ES-I3 (cell line): Measurements from ENCODE around the gene ANOS1.
"Not testable (repeated sequence)": the region's sequence is repeated elsewhere in the genome, so short reads cannot be mapped to it uniquely, and the experiment has no call there.

Source experiments
- H3K36me3 ChIP-seq: 2 replicates; pipeline ENCODE4 v1.6.1; 2013; ENCODE audit warnings: mild to moderate bottlenecking, low read length, control low read depth, moderate library complexity; ENCODE audit not compliant: insufficient read depth
- H3K4me1 ChIP-seq: 2 replicates; pipeline ENCODE4 v1.6.1; 2013; ENCODE audit warnings: mild to moderate bottlenecking, control low read depth, low read length; ENCODE audit not compliant: insufficient read depth
- H3K9ac ChIP-seq: 2 replicates; pipeline ENCODE4 v1.6.1; 2013; ENCODE audit warnings: low read depth, mild to moderate bottlenecking, low read length, moderate library complexity
- H3K9me3 ChIP-seq: 2 replicates; pipeline ENCODE4 v1.6.1; 2013; ENCODE audit warnings: mild to moderate bottlenecking, low read length, moderate library complexity; ENCODE audit not compliant: control insufficient read depth, insufficient read depth

ANOS1 gene

DNA sequence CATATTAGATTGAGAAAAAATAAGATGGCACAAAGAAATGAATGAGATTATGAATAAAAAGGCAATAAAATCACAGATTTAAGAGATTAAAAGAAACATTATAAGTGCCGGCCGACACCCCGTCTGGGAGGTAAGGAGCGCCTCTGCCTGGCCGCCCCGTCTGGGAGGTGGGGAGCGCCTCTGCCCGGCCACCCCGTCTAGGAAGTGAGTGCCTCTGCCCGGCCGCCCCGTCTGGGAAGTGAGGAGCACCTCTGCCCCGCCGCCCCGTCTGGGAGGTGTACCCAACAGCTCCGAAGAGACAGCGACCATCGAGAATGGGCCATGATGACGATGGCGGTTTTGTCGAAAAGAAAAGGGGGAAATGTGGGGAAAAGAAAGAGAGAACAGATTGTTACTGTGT, 229.8 kb downstream of the ANOS1 start:
- not testable (repeated sequence) for H3K4me1 ChIP-seq, H3K9me3 ChIP-seq, H3K36me3 ChIP-seq, H3K9ac ChIP-seq

GRCh38 chrX:8500203-8500602, 231.7 kb downstream of the ANOS1 start:
- H3K9ac ChIP-seq, result no peak overlapping the region
- H3K4me1 ChIP-seq, result no peaks in the 10 kb centered on the region
- no peaks in the 10 kb centered on the region for H3K36me3 ChIP-seq
- H3K9me3 ChIP-seq, result no peaks in the 10 kb centered on the region

- H3K4me1 ChIP-seq, H3K9me3 ChIP-seq, H3K36me3 ChIP-seq, H3K9ac ChIP-seq: not testable (repeated sequence)
Measured at GRCh38 chrX:8495036-8495435, 236.9 kb downstream of the ANOS1 start.

- no peaks in the 10 kb centered on the region for H3K36me3 ChIP-seq
- no peaks in the 10 kb centered on the region for H3K4me1 ChIP-seq
- H3K9me3 ChIP-seq, result no peaks in the 10 kb centered on the region
- H3K9ac ChIP-seq, result no peak overlapping the region
Measured at GRCh38 chrX:8484360-8484949, 247.5 kb downstream of the ANOS1 start.
